ENCODE results near the gene RAPGEF1.

Gene RAPGEF1

GRCh38 chr9:131735238-131736128, 4.4 kb downstream of the RAPGEF1 start:
- Histone ChIP-seq H3K9ac (ENCODE audit: low read length) (no peak overlapping the region), H3K4me3 (ENCODE audit: low read length) (no peak overlapping the region), H3K4me1 (ENCODE audit: control insufficient read depth, insufficient read depth, low read length) (peaks cover 72% of the 10 kb centered on the region), H3K9me3 (ENCODE audit: control insufficient read depth, low read length) (no peaks in the 10 kb centered on the region), H3K36me3 (ENCODE audit: control insufficient read depth, insufficient read depth, low read length, severe bottlenecking) (no peaks in the 10 kb centered on the region), H3K27me3 (replicated peaks; ENCODE audit: control insufficient read depth, insufficient read depth, low read length) (no peaks in the 10 kb centered on the region)
- DNase-seq (ENCODE audit: low read depth) = no peak

GRCh38 chr9:131734781-131735180, 5.1 kb downstream of the RAPGEF1 start:
- Histone ChIP-seq H3K4me3 (ENCODE audit: low read length) (no peak overlapping the region), H3K36me3 (ENCODE audit: control insufficient read depth, insufficient read depth, low read length, severe bottlenecking) (no peaks in the 10 kb centered on the region), H3K4me1 (ENCODE audit: control insufficient read depth, insufficient read depth, low read length) (peaks cover 72% of the 10 kb centered on the region), H3K9ac (ENCODE audit: low read length) (no peak overlapping the region), H3K9me3 (ENCODE audit: control insufficient read depth, low read length) (no peaks in the 10 kb centered on the region), H3K27me3 (replicated peaks; ENCODE audit: control insufficient read depth, insufficient read depth, low read length) (no peaks in the 10 kb centered on the region)
- DNase-seq (ENCODE audit: low read depth) = no peak

- Histone ChIP-seq H3K9ac (ENCODE audit: low read length) (peak overlapping the region; percentile 28), H3K4me1 (ENCODE audit: control insufficient read depth, insufficient read depth, low read length) (peaks cover 72% of the 10 kb centered on the region), H3K4me3 (ENCODE audit: low read length) (peak overlapping the region; percentile 24), H3K36me3 (ENCODE audit: control insufficient read depth, insufficient read depth, low read length, severe bottlenecking) (no peaks in the 10 kb centered on the region), H3K27me3 (replicated peaks; ENCODE audit: control insufficient read depth, insufficient read depth, low read length) (no peaks in the 10 kb centered on the region), H3K9me3 (ENCODE audit: control insufficient read depth, low read length) (no peaks in the 10 kb centered on the region)
- DNase-seq (ENCODE audit: low read depth) = peak; percentile 22
Measured at GRCh38 chr9:131734165-131734610, 5.7 kb downstream of the RAPGEF1 start.

- Histone ChIP-seq H3K4me1 (ENCODE audit: control insufficient read depth, insufficient read depth, low read length) (peaks cover 69% of the 10 kb centered on the region), H3K9me3 (ENCODE audit: control insufficient read depth, low read length) (no peaks in the 10 kb centered on the region), H3K4me3 (ENCODE audit: low read length) (peak overlapping the region; percentile 24), H3K27me3 (replicated peaks; ENCODE audit: control insufficient read depth, insufficient read depth, low read length) (no peaks in the 10 kb centered on the region), H3K36me3 (ENCODE audit: control insufficient read depth, insufficient read depth, low read length, severe bottlenecking) (no peaks in the 10 kb centered on the region), H3K9ac (ENCODE audit: low read length) (no peak overlapping the region)
- DNase-seq (ENCODE audit: low read depth) = peak; percentile 94
Measured at GRCh38 chr9:131733541-131734061, 6.3 kb downstream of the RAPGEF1 start.

- no peak for DNase-seq (ENCODE audit: low read depth)
- no peaks in the 10 kb centered on the region for H3K27me3 ChIP-seq (replicated peaks; ENCODE audit: control insufficient read depth, insufficient read depth, low read length)
- H3K9ac ChIP-seq (ENCODE audit: low read length) = no peak overlapping the region
- H3K36me3 ChIP-seq (ENCODE audit: control insufficient read depth, insufficient read depth, low read length, severe bottlenecking) = no peaks in the 10 kb centered on the region
- peaks cover 73% of the 10 kb centered on the region for H3K4me1 ChIP-seq (ENCODE audit: control insufficient read depth, insufficient read depth, low read length)
- no peak overlapping the region for H3K4me3 ChIP-seq (ENCODE audit: low read length)
- no peaks in the 10 kb centered on the region for H3K9me3 ChIP-seq (ENCODE audit: control insufficient read depth, low read length)
Measured at GRCh38 chr9:131732636-131733289, 7.1 kb downstream of the RAPGEF1 start.

GRCh38 chr9:131732061-131732526, 7.8 kb downstream of the RAPGEF1 start:
- H3K9ac ChIP-seq (ENCODE audit: low read length) = peak overlapping the region; percentile 43
- H3K27me3 ChIP-seq (replicated peaks; ENCODE audit: control insufficient read depth, insufficient read depth, low read length) = no peaks in the 10 kb centered on the region
- peak; percentile 63 for DNase-seq (ENCODE audit: low read depth)
- no peak overlapping the region for H3K4me3 ChIP-seq (ENCODE audit: low read length)
- H3K36me3 ChIP-seq (ENCODE audit: control insufficient read depth, insufficient read depth, low read length, severe bottlenecking) = no peaks in the 10 kb centered on the region
- H3K4me1 ChIP-seq (ENCODE audit: control insufficient read depth, insufficient read depth, low read length) = peaks cover 78% of the 10 kb centered on the region
- no peaks in the 10 kb centered on the region for H3K9me3 ChIP-seq (ENCODE audit: control insufficient read depth, low read length)

GRCh38 chr9:131731644-131732043, 8.2 kb downstream of the RAPGEF1 start:
- Histone ChIP-seq H3K9me3 (ENCODE audit: control insufficient read depth, low read length) (no peaks in the 10 kb centered on the region), H3K27me3 (replicated peaks; ENCODE audit: control insufficient read depth, insufficient read depth, low read length) (no peaks in the 10 kb centered on the region), H3K4me3 (ENCODE audit: low read length) (no peak overlapping the region), H3K4me1 (ENCODE audit: control insufficient read depth, insufficient read depth, low read length) (peaks cover 78% of the 10 kb centered on the region), H3K9ac (ENCODE audit: low read length) (peak overlapping the region; percentile 43), H3K36me3 (ENCODE audit: control insufficient read depth, insufficient read depth, low read length, severe bottlenecking) (no peaks in the 10 kb centered on the region)
- DNase-seq (ENCODE audit: low read depth) = no peak

GRCh38 chr9:131731237-131731636, 8.6 kb downstream of the RAPGEF1 start:
- Histone ChIP-seq H3K9me3 (ENCODE audit: control insufficient read depth, low read length) (no peaks in the 10 kb centered on the region), H3K36me3 (ENCODE audit: control insufficient read depth, insufficient read depth, low read length, severe bottlenecking) (no peaks in the 10 kb centered on the region), H3K4me1 (ENCODE audit: control insufficient read depth, insufficient read depth, low read length) (peaks cover 74% of the 10 kb centered on the region), H3K27me3 (replicated peaks; ENCODE audit: control insufficient read depth, insufficient read depth, low read length) (no peaks in the 10 kb centered on the region), H3K9ac (ENCODE audit: low read length) (peak overlapping the region; percentile 43), H3K4me3 (ENCODE audit: low read length) (no peak overlapping the region)
- no peak for DNase-seq (ENCODE audit: low read depth)

- Histone ChIP-seq H3K4me3 (ENCODE audit: low read length) (no peak overlapping the region), H3K4me1 (ENCODE audit: control insufficient read depth, insufficient read depth, low read length) (peaks cover 63% of the 10 kb centered on the region), H3K9me3 (ENCODE audit: control insufficient read depth, low read length) (no peaks in the 10 kb centered on the region), H3K36me3 (ENCODE audit: control insufficient read depth, insufficient read depth, low read length, severe bottlenecking) (no peaks in the 10 kb centered on the region), H3K9ac (ENCODE audit: low read length) (no peak overlapping the region), H3K27me3 (replicated peaks; ENCODE audit: control insufficient read depth, insufficient read depth, low read length) (no peaks in the 10 kb centered on the region)
- no peak for DNase-seq (ENCODE audit: low read depth)
Measured at GRCh38 chr9:131728961-131729360, 10.9 kb downstream of the RAPGEF1 start.

GRCh38 chr9:131728546-131728910, 11.3 kb downstream of the RAPGEF1 start:
- H3K9me3 ChIP-seq (ENCODE audit: control insufficient read depth, low read length) = no peaks in the 10 kb centered on the region
- H3K4me3 ChIP-seq (ENCODE audit: low read length) = no peak overlapping the region
- no peak for DNase-seq (ENCODE audit: low read depth)
- peak overlapping the region; percentile 25 for H3K9ac ChIP-seq (ENCODE audit: low read length)
- peaks cover 59% of the 10 kb centered on the region for H3K4me1 ChIP-seq (ENCODE audit: control insufficient read depth, insufficient read depth, low read length)
- H3K36me3 ChIP-seq (ENCODE audit: control insufficient read depth, insufficient read depth, low read length, severe bottlenecking) = no peaks in the 10 kb centered on the region
- H3K27me3 ChIP-seq (replicated peaks; ENCODE audit: control insufficient read depth, insufficient read depth, low read length) = no peaks in the 10 kb centered on the region

- Histone ChIP-seq H3K9ac (ENCODE audit: low read length) (peak overlapping the region; percentile 25), H3K9me3 (ENCODE audit: control insufficient read depth, low read length) (no peaks in the 10 kb centered on the region), H3K4me1 (ENCODE audit: control insufficient read depth, insufficient read depth, low read length) (peaks cover 56% of the 10 kb centered on the region), H3K36me3 (ENCODE audit: control insufficient read depth, insufficient read depth, low read length, severe bottlenecking) (no peaks in the 10 kb centered on the region), H3K4me3 (ENCODE audit: low read length) (no peak overlapping the region), H3K27me3 (replicated peaks; ENCODE audit: control insufficient read depth, insufficient read depth, low read length) (no peaks in the 10 kb centered on the region)
- DNase-seq (ENCODE audit: low read depth) = no peak
Measured at GRCh38 chr9:131727795-131728545, 11.9 kb downstream of the RAPGEF1 start.
